Mucosa of stomach (tissue), 1 donor: ENCODE data around the gene ENO1.
A peak's percentile ranks its signal among the peaks of the same experiment; 100 is the strongest.
"Not testable (repeated sequence)": the region's sequence is repeated elsewhere in the genome, so short reads cannot be mapped to it uniquely, and the experiment has no call there.

Experiments
- H3K27me3 ChIP-seq: one replicate; pipeline ENCODE4 v1.7.0; 2013; ENCODE audit warnings: mild to moderate bottlenecking, low read length; ENCODE audit not compliant: control insufficient read depth, insufficient read depth
- H3K36me3 ChIP-seq: one replicate; pipeline ENCODE4 v1.7.0; 2013; ENCODE audit warnings: low read length; ENCODE audit not compliant: control insufficient read depth, insufficient read depth
- H3K4me1 ChIP-seq: one replicate; pipeline ENCODE4 v1.7.0; 2013; ENCODE audit warnings: mild to moderate bottlenecking, low read length; ENCODE audit not compliant: control insufficient read depth, insufficient read depth
- H3K4me3 ChIP-seq: one replicate; pipeline ENCODE4 v1.7.0; 2013; ENCODE audit warnings: low read length
- H3K9ac ChIP-seq: one replicate; pipeline ENCODE4 v1.7.0; 2013; ENCODE audit warnings: mild to moderate bottlenecking, low read length, moderate library complexity
- H3K9me3 ChIP-seq: one replicate; pipeline ENCODE4 v1.7.0; 2013; ENCODE audit warnings: mild to moderate bottlenecking, low read length, moderate library complexity; ENCODE audit not compliant: control insufficient read depth
- donor health status: Pancreatic carcinoma.

The ENO1 gene

DNA sequence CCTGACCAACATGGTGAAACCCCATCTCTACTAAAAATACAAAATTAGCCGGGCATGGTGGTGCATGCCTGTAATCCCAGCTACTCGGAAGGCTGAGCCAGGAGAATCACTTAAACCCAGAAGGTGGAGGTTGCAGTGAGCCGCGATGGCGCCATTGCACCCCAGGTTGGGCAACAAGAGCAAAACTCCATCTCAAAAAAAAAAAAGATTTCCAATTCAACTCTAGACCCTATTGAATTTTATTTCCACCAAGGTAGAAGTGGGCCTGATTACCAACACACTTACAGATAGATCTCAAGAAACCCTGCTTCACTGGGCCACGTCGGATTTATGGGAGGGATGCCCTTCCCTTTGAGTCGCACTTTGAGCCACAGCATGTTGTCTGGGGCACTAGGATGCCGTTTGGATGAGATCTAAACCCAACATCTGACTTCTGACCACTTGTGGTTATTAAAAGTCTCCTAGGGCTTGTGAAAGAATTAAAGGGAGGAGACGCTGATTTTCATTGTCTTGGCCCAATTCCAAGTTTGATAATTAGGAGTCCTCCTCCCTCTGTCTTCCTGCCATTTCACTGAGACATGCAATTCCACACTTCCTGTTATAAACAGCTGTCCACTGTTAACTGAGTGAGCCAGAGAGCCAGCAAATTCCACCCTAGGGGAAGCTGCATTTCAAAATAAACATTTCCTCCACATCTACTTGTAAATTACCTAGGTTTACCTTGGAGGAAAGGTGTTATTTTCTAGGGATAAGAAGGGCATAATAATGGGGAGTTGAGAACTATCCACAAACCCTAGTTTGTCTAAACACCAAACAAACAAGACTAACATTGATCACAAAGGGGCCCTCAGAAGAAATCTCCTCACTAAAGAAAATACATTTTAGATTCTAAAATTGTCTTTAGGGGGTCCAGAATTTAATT lies 55.9 kb downstream of the ENO1 start:
- Histone ChIP-seq H3K4me3 (no peak overlapping the region), H3K36me3 (no peaks in the 10 kb centered on the region), H3K9ac (no peak overlapping the region), H3K27me3 (no peaks in the 10 kb centered on the region), H3K4me1 (peaks cover 12% of the 10 kb centered on the region), H3K9me3 (no peaks in the 10 kb centered on the region)

- Histone ChIP-seq H3K4me3 (no peak overlapping the region), H3K27me3 (no peaks in the 10 kb centered on the region)
These were observed 57.4 kb downstream of the ENO1 start for GRCh38 chr1:8821084-8821483.

GRCh38 chr1:8818789-8819188 lies 59.7 kb downstream of the ENO1 start:
- peaks cover 31% of the 10 kb centered on the region for H3K4me1 ChIP-seq
- H3K36me3 ChIP-seq, H3K4me3 ChIP-seq, H3K27me3 ChIP-seq, H3K9ac ChIP-seq, H3K9me3 ChIP-seq: not testable (repeated sequence)

More at GRCh38 chr1:8821084-8821483, 57.4 kb downstream of the ENO1 start:
- Histone ChIP-seq H3K4me1 (peaks cover 12% of the 10 kb centered on the region), H3K36me3 (no peaks in the 10 kb centered on the region), H3K9ac (no peak overlapping the region), H3K9me3 (no peaks in the 10 kb centered on the region)

DNA sequence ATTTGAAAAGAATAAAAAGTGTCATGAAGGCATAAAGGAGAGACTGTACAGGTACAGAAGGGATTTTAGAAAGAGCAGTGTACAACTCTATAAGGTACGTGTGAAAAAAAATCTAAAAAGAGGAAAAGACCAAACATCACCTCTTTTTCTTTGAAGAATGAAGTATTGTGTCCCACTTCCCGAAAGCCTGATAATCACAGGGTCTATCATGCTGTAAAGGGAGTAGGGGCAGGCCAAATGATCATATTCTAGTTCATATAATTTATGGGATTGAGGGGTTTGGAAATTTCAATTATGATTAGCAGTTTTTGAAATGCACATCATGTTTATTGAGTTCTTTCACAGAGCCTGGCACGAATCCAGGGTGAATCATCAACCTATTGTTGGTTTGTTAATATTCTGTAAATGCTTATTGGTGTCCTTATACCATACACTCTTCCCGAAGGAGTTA lies 60.1 kb downstream of the ENO1 start:
- H3K36me3 ChIP-seq = no peaks in the 10 kb centered on the region
- no peaks in the 10 kb centered on the region for H3K9me3 ChIP-seq
- H3K4me1 ChIP-seq = peaks cover 33% of the 10 kb centered on the region
- H3K27me3 ChIP-seq = no peaks in the 10 kb centered on the region
- no peak overlapping the region for H3K4me3 ChIP-seq
- peak overlapping the region; percentile 63 for H3K9ac ChIP-seq

- Histone ChIP-seq H3K9me3 (no peaks in the 10 kb centered on the region), H3K9ac (peak within 1 kb of the TSS; percentile 99), H3K4me3 (peak within 1 kb of the TSS; percentile 78), H3K4me1 (peaks cover 29% of the 10 kb centered on the region), H3K27me3 (no peaks in the 10 kb centered on the region), H3K36me3 (no peaks in the 10 kb centered on the region)
These were observed 60.8 kb downstream of the ENO1 start, which contains the start of gene RERE for GRCh38 chr1:8817412-8818324. RERE (minus strand) TSS chr1:8817640.

DNA sequence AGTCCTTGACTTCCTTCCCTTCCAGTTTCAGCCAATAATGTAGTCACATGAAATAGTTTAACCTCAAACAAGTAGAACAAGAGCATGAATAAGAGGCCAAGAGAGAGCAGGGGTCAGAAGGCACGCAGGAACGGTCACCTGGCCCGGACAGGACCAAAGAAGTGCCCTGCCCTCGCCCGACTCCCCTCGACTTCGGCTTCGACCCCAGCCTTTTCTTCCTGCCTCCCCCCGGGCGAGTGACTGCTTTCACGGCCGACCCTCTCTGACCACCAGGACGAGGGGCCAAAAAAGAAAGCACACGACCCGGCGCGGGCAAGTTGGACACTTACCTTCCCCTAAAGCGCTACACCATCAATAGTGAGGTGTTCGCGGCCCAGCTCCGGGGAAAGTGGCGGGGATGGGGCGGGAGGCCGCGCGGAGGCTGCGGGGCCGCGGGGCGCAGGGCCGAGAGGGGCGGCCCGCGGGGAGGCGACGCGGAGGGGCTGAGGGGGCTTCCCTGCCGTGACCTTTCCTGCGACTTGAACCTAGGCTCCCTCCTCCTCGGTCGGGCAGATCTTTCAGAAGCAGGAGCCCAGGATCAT lies 61.6 kb downstream of the ENO1 start:
- peak overlapping the region; percentile 78 for H3K4me3 ChIP-seq
- H3K9me3 ChIP-seq = no peaks in the 10 kb centered on the region
- H3K36me3 ChIP-seq = no peaks in the 10 kb centered on the region
- H3K9ac ChIP-seq = peak overlapping the region; percentile 99
- H3K4me1 ChIP-seq = peaks cover 25% of the 10 kb centered on the region
- H3K27me3 ChIP-seq = no peaks in the 10 kb centered on the region

DNA sequence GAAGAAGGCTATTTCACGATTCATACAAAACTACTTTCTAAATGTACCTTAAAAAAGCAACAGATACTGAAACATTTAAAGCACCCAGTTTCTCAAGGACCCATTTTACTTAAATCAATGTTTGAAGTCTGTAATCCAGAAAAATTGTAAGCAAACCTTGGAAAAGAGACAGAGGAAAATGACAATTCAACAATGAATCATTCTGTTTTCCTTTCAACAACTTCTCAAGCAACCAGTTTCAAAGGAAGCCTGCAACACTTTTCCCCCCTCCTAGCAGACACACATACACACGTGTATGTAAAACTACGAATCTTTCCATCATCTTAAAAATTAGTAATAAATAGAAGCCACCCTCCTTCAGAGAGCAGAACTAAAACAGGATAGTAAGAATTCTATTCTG lies 62.2 kb downstream of the ENO1 start:
- peak overlapping the region; percentile 99 for H3K9ac ChIP-seq
- H3K4me1 ChIP-seq = peaks cover 25% of the 10 kb centered on the region
- no peaks in the 10 kb centered on the region for H3K9me3 ChIP-seq
- no peaks in the 10 kb centered on the region for H3K27me3 ChIP-seq
- peak overlapping the region; percentile 78 for H3K4me3 ChIP-seq
- H3K36me3 ChIP-seq = no peaks in the 10 kb centered on the region

DNA sequence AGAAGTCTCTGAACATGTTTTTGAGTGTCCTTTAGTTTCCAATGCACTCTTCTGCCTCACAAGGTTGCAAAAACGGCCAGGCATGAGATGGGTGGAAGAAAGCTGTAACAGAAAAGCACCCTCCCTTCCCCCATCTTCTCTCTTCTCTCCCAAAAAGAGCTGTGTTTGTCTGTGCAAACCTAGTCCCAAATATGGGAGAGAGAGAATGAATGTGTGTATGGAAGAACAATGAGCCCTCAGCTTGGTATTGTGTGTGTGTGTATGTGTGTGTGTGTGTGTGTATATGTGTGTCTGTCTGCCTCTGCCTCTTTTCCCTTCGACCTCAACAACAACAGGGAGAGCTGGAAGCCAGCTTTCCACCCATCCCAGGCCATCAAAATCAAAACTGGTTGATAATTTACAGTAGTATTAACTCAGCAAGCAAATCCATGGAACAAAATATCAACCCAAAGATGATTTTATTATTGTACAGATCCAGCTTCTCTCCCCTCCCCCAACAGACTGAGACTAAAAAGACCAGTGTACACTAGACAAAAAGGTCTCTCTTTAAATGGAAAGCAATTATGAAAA lies 62.8 kb downstream of the ENO1 start:
- H3K27me3 ChIP-seq = no peaks in the 10 kb centered on the region
- H3K36me3 ChIP-seq = no peaks in the 10 kb centered on the region
- no peaks in the 10 kb centered on the region for H3K9me3 ChIP-seq
- peaks cover 25% of the 10 kb centered on the region for H3K4me1 ChIP-seq
- peak overlapping the region; percentile 99 for H3K9ac ChIP-seq
- no peak overlapping the region for H3K4me3 ChIP-seq

DNA sequence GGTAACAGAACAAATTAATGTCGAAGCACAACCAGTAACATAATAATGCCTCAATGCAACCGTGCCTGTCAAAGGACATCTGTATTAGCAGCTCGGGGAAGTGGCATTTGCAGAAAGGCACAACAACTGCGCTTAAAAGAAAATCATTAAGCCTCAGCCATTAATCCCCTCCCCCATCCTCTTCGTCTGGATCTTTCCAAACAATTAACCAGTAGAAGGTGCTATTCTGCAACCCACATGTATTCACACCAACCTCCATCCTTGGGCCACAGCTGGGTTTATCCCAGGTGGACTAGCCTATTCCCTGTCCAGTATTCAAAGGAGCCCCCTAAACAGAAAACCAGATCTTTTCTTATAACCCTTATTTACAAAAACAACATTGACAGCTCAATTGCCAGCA lies 63.6 kb downstream of the ENO1 start:
- Histone ChIP-seq H3K4me3 (no peak overlapping the region), H3K27me3 (no peaks in the 10 kb centered on the region), H3K9me3 (no peaks in the 10 kb centered on the region), H3K9ac (no peak overlapping the region), H3K36me3 (no peaks in the 10 kb centered on the region), H3K4me1 (peaks cover 25% of the 10 kb centered on the region)

DNA sequence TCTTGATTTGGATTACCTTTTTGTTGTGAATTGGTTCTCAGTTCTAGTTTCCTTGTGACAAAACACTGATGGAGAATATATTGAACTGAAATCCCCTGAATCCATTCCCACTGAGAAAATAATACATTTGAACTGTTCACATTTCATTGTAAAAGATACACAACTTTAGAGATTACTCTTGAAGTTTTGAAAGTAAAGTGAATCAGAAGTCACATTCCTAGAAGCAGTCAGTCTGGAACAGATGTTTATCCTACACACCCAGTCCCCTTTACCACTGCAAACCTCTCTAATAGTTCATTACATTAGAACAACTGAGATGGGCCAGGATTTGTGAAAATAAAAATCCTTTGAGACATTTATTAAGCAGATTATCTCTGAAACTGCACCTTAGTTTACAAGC lies 64.5 kb downstream of the ENO1 start:
- Histone ChIP-seq H3K9ac (no peak overlapping the region), H3K9me3 (no peaks in the 10 kb centered on the region), H3K27me3 (no peaks in the 10 kb centered on the region), H3K36me3 (no peaks in the 10 kb centered on the region), H3K4me1 (peaks cover 25% of the 10 kb centered on the region), H3K4me3 (no peak overlapping the region)

GRCh38 chr1:8813016-8813763 lies 65.3 kb downstream of the ENO1 start:
- H3K4me1 ChIP-seq = peaks cover 25% of the 10 kb centered on the region

More at GRCh38 chr1:8813016-8813763, 65.3 kb downstream of the ENO1 start:
- H3K36me3 ChIP-seq = no peaks in the 10 kb centered on the region
- H3K27me3 ChIP-seq = no peaks in the 10 kb centered on the region
- H3K9ac ChIP-seq = no peak overlapping the region
- H3K4me3 ChIP-seq = no peak overlapping the region
- no peaks in the 10 kb centered on the region for H3K9me3 ChIP-seq
